ENCODE data around the gene NCMAP. TPM values are rescaled to one million over a fixed set of nuclear protein-coding genes. Genes with fewer than 3 reads are reported as not detected.
A peak's percentile ranks its signal among the peaks of the same experiment; 100 is the strongest.
"Not testable (repeated sequence)": the region's sequence is repeated elsewhere in the genome, so short reads cannot be mapped to it uniquely, and the experiment has no call there.

The NCMAP gene
- polyA plus RNA-seq, 3 donors from 2014 or later: not detected

DNA sequence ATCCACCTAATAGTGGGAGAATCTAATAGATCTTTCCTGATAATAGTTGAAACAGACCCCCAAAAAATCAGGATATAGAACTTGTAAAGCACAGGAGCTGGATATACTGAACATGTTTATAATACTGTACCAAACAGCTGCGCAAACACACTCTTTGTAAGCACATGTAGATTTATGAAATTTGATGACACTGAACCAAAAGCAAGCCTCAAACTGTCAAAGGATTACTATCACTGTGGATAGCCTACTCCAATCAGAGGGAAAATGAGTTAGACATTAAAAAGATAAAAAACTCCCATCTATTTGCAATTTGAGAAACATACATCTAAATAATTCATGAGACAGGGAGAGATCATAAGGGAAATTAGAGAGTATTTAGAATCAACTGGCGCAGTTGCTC lies 27.1 kb upstream of the NCMAP start:
- peaks cover 0 to 1% of the 10 kb centered on the region in 2 donors for H3K4me1 Mint-ChIP-seq
- H3K27me3 Mint-ChIP-seq (ENCODE audit: low read depth in 3 of 3): peaks cover 5 to 11% (median 5%) of the 10 kb centered on the region in 3 donors
- DNase-seq: no peak
- H3K9me3 Mint-ChIP-seq: no peaks in the 10 kb centered on the region
- H3K4me3 Mint-ChIP-seq: no peak overlapping the region
- H3K27ac Mint-ChIP-seq: no peak overlapping the region
- no peaks in the 10 kb centered on the region for H3K36me3 Mint-ChIP-seq

DNA sequence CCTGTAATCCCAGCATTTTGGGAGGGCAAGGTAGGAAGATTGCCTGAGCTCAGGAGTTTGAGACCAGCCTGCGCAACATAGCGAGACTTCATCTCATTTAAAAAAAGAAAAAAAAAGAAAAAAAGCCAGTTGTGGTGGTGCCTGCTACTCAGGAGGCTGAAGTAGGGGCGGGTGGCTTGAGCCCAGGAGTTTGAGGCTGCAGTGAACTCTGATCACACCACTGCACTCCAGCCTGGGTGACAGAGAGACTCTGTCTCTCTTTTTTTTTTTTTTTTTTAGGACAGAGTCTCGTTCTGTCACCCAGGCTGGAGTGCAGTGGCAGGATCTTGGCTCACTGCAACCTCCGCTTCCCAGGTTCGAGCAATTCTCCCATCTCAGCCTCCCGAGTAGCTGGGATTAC lies 26.6 kb upstream of the NCMAP start:
- DNase-seq, H3K27ac Mint-ChIP-seq, H3K4me3 Mint-ChIP-seq, H3K9me3 Mint-ChIP-seq, H3K4me1 Mint-ChIP-seq, H3K36me3 Mint-ChIP-seq: not testable (repeated sequence)
- peaks cover 4 to 11% (median 10%) of the 10 kb centered on the region in 3 donors for H3K27me3 Mint-ChIP-seq (ENCODE audit: low read depth in 3 of 3)

DNA sequence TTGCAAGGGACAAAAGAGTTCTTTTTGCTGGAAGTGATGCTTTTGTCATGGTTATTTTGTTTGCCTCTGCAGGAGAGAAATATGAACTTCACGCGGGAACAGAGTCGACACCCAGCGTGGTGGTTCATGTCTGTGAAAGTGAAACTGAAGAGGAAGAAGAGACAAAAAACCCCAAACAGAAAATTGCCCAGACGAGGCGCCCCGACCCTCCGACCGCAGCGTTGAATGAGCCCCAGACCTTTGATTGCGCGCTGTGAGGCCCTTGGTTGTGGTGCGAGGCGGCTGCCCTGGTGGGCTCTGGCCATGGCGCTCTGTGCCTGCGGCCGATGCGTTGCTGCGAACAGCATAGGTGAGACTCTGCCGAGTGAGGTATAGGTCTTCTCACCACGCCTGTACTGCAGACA lies 20.9 kb upstream of the NCMAP start:
- Mint-ChIP-seq H3K4me3 (peak overlapping the region; percentile 79 to 93 (median 89)), H3K36me3 (peaks cover 0 to 6% (median 0%) of the 10 kb centered on the region in 3 donors), H3K27ac (peak overlapping the region; percentile 97 to 100 (median 100)), H3K27me3 (ENCODE audit: low read depth in 3 of 3) (peaks cover 15 to 23% (median 23%) of the 10 kb centered on the region in 3 donors), H3K9me3 (no peaks in the 10 kb centered on the region), H3K4me1 (peaks cover 26 to 30% of the 10 kb centered on the region in 2 donors)
- peak; percentile 92 to 95 (median 93) for DNase-seq

DNA sequence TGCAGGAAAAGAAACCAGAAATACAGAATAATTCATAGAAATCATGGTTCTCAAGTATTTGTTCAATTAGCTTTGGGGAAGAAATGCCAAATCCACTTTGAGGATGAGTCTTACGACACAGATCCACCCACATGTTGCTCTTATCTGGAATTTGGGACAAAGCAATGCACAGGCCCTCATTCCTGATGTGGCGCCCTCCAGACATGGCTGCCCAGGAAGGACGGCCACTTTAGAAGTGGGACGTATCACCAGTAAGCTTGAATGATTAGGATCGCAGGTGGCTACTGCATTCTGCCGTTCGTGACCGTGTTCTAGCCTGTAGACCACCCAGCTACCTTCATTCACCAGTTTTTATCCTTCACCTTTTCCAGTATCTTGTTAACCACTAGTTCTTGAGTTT lies 20.1 kb upstream of the NCMAP start:
- peaks cover 15 to 23% (median 23%) of the 10 kb centered on the region in 3 donors for H3K27me3 Mint-ChIP-seq (ENCODE audit: low read depth in 3 of 3)
- DNase-seq: no peak
- peak overlapping the region; percentile 97 to 100 (median 100) for H3K27ac Mint-ChIP-seq
- H3K4me1 Mint-ChIP-seq: peaks cover 26 to 30% of the 10 kb centered on the region in 2 donors
- no peaks in the 10 kb centered on the region for H3K9me3 Mint-ChIP-seq
- peaks cover 0 to 6% (median 0%) of the 10 kb centered on the region in 3 donors for H3K36me3 Mint-ChIP-seq
- H3K4me3 Mint-ChIP-seq: peak overlapping the region; percentile 79 to 93 (median 89)

DNA sequence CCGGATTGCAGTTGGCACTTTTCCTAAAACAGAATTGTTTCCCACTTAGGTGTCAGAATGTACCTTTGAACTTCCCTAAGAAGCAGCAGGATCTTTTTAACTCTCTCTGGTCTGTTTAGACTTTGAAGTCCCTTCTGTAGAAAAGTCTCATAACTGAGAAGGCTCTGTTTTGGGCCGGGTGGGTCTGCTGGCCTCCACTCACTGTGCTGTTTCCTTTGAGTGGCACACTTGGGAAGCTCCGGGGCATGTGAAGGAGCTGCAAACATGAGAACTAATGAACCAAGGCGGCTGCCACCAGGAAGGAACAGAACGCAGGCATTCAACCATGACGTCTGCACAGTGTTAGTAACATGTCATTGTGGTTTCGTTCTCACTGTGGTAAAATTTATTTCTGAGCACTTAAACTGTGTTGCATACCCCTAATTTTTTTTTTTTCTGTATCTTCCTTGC lies 19.5 kb upstream of the NCMAP start:
- Mint-ChIP-seq H3K9me3 (no peaks in the 10 kb centered on the region), H3K4me1 (peaks cover 26 to 30% of the 10 kb centered on the region in 2 donors), H3K4me3 (peak overlapping the region; percentile 79 to 93 (median 89)), H3K27ac (peak overlapping the region; percentile 97 to 100 (median 100)), H3K27me3 (ENCODE audit: low read depth in 3 of 3) (peaks cover 15 to 23% (median 23%) of the 10 kb centered on the region in 3 donors), H3K36me3 (peaks cover 0 to 6% (median 0%) of the 10 kb centered on the region in 3 donors)
- peak; percentile 85 to 90 (median 86) for DNase-seq

DNA sequence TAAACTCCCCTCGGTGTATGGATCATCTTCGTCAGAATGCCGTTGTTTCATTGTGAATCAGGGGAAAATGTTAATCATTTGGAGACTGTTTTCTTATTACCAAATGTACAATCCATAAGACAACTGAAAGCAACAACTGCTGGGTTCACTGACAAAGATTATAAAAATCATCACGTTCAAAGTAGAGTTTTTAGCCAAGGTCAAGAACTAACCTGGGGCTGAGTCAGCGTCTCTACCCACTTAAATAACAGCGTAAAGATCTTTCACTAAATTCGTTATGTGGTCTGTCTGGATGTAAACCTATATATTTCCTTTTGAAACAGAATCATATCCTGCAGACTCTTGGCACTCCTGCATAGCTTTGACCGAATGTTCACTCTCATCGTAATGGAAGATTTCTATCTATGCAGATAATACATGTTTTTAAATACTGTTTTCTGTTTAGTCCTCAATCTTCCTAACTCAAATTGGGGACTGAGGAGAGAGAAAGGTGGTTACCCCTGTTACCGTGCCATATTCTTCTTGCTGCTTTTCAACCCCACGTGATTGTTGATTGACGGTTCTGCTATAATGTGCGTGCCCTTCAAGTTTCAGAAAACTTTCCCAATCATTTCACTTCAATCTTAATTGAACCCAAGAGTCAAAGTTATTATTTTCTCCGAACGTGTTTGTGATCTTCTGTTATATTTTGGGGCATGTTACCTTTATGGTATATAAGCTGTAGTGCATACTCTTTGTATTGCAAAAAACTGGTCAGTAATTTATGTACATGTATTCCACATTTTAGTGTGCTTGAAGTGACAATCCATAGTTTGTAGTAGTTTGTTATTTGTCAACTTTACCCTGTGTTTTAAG lies 15.6 kb upstream of the NCMAP start:
- no peak overlapping the region for H3K4me3 Mint-ChIP-seq
- H3K4me1 Mint-ChIP-seq: peaks cover 17 to 19% of the 10 kb centered on the region in 2 donors
- peaks cover 11 to 17% (median 14%) of the 10 kb centered on the region in 3 donors for H3K27me3 Mint-ChIP-seq (ENCODE audit: low read depth in 3 of 3)
- H3K27ac Mint-ChIP-seq: peak overlapping the region in 3 of 6 donors; percentile 33 to 64 (median 51)
- DNase-seq: no peak
- H3K9me3 Mint-ChIP-seq: no peaks in the 10 kb centered on the region
- H3K36me3 Mint-ChIP-seq: peaks cover 0 to 6% (median 0%) of the 10 kb centered on the region in 3 donors

DNA sequence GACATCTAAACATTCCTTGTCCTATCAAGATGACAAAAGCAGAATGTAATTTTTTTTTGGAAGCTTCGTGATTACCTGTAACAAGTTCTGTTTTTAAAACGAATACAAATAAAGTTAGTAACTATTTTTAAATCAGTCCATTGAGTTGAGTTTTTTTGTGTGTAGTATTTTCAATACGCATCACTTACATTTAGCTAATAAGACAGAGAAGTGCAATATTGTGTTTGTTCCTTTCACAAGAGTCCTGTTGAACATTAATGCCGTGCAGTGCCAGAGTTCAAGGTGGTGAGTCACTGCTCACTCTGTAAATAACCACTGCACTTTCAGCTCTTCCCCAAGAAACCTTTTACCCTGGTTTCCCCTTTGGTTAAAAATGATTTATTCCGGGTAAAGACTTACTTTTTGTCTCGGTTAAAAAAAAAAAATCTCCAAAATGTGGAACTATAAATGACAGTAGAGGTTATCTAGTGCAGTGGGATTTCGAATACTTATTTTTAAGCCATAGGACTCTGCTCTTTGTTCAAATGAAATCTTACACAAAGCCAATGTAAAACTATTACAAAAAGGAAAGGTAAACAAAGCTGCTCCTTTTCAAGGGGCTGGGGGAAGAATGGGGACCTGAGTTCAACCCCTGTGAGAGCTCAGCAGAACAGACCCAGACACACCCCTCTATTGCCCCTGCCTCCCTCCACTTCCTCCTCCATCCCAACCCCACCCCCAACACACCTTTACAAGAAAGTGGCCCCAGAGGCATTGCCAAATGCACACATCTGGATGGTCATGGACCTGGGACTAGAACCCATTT lies 14.8 kb upstream of the NCMAP start:
- no peak for DNase-seq
- H3K4me1 Mint-ChIP-seq: peaks cover 10% of the 10 kb centered on the region in 2 donors
- H3K4me3 Mint-ChIP-seq: no peak overlapping the region

DNA sequence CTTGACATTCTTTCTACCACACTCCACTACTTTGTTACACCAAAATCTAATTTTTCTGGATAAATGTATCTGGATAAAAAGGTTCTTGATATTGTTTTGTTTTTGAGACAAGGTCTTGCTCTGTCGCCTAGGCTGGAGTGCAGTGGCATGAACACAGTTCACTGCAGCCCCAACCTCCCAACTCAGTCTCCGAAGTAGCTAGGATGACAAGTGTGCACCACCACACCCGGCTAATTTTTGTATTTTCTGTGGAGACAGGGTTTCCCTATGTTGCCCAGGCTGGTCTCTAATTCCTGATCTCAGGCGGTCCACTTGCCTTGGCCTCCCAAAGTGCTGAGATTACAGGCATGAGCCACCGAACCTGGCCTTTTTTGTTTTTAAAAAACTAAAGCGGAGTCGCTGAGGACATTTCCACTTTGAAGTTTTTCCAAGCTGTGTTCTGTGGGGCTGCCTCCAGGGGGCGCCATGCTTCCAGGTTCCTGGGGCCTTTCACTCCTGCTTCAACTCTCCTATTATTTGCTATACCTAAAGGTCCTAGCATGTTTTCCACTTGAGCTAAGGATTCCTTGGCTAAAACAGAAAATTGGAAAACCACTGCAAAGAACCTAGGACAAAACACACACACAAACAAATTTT lies 14.1 kb upstream of the NCMAP start:
- H3K27ac Mint-ChIP-seq: no peak overlapping the region
- H3K9me3 Mint-ChIP-seq: no peaks in the 10 kb centered on the region
- peaks cover under 1 to 2% (median under 1%) of the 10 kb centered on the region in 3 donors for H3K27me3 Mint-ChIP-seq (ENCODE audit: low read depth in 3 of 3)
- H3K4me1 Mint-ChIP-seq: peaks cover 3% of the 10 kb centered on the region in 2 donors
- no peak overlapping the region for H3K4me3 Mint-ChIP-seq
- H3K36me3 Mint-ChIP-seq: peaks cover 0 to under 1% (median 0%) of the 10 kb centered on the region in 3 donors
- DNase-seq: no peak

More for the DNA sequence above, 14.8 kb upstream of the NCMAP start:
- peaks cover 8 to 9% (median 8%) of the 10 kb centered on the region in 3 donors for H3K27me3 Mint-ChIP-seq (ENCODE audit: low read depth in 3 of 3)
- H3K27ac Mint-ChIP-seq: peak overlapping the region in 2 of 6 donors; percentile 33 to 64
- H3K9me3 Mint-ChIP-seq: no peaks in the 10 kb centered on the region
- H3K36me3 Mint-ChIP-seq: peaks cover 0 to 6% (median 0%) of the 10 kb centered on the region in 3 donors

DNA sequence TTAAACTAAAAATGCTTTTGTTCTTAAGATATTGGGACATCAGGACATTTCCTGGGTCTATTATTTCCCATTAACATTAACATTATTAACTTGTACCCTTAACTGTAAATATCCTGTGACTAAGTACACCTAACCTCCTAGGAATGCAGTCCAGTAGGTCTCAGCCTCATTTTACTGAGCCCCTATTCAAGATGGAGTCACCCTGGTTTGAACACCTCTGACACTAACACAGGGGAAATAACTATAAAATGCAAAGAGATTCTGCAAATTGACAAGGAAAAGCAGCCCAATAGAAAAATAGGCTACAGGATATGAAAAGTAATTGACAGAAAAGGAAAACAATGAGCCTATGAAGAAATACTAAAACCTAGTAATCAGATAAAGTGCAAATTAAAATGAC lies 11.6 kb upstream of the NCMAP start:
- Mint-ChIP-seq H3K27ac (no peak overlapping the region), H3K4me3 (no peak overlapping the region), H3K9me3 (no peaks in the 10 kb centered on the region), H3K36me3 (no peaks in the 10 kb centered on the region), H3K4me1 (no peaks in the 10 kb centered on the region), H3K27me3 (ENCODE audit: low read depth in 3 of 3) (peaks cover 2 to 3% (median 3%) of the 10 kb centered on the region in 3 donors)
- DNase-seq: no peak

DNA sequence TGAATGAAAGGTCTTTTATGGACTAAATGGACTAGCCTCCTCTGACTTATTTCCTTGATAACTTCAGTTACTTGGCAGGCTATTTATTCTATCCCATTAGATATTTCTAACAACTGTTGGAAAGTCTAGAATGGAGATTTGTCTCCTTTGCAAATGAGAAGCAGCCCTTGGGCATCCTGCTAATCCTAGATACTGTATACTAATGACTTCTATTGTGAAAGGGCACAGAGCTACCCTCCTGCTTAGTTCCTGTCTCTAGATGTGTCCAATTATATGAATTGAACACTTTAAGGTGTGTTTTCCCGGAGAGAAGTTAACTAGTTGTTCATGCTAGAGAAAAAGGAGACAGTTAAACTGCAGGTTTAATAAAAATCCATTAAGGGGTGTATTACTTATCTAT lies 10.2 kb upstream of the NCMAP start:
- H3K4me1 Mint-ChIP-seq: no peaks in the 10 kb centered on the region
- H3K4me3 Mint-ChIP-seq: no peak overlapping the region
- no peaks in the 10 kb centered on the region for H3K36me3 Mint-ChIP-seq
- peak overlapping the region in 1 of 6 donors; percentile 21 for H3K27ac Mint-ChIP-seq
- no peaks in the 10 kb centered on the region for H3K9me3 Mint-ChIP-seq
- DNase-seq: no peak
- peaks cover 3 to 7% (median 7%) of the 10 kb centered on the region in 3 donors for H3K27me3 Mint-ChIP-seq (ENCODE audit: low read depth in 3 of 3)

DNA sequence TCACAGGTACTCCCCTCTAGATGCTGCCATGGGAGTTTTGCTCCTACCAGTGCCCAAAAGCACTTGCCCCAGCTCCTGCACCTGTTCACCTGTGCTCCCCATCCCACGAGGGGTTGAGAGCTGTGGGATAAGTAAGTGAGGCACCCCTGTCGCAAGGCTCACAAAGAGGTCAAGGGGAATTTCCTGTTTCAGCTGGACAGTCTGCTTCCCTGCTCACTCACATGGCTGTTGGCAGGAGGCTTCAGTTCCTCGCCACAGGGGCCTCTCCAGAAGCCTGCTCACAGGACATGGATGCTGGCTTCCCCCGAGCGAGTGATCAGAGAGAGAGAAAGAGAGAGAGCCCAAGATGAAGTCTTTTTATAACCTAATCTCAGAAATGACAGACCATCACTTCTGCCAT lies 8.7 kb upstream of the NCMAP start:
- H3K4me3 Mint-ChIP-seq: no peak overlapping the region
- no peaks in the 10 kb centered on the region for H3K36me3 Mint-ChIP-seq
- no peak overlapping the region for H3K27ac Mint-ChIP-seq

DNA sequence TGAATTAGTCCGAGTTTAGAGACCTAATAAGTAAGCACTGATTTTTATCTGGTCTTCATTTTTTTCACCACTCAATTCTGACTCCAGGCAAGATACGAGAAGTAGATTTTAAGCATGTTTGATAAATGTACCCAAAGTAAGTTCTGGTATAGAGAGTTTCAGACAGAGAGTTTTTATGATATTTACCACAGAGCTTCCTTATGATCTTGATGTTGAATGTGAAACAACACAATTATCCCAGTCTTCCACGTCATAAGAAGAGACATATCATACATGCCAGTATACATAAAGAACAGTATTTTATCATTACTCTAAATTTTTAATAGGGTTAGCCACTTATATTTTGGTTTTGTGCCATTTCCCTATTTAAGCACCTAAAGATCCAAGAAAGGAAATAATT lies 7.8 kb upstream of the NCMAP start:
- H3K27me3 Mint-ChIP-seq (ENCODE audit: low read depth in 3 of 3): peaks cover 6 to 10% (median 7%) of the 10 kb centered on the region in 3 donors
- H3K4me1 Mint-ChIP-seq: no peaks in the 10 kb centered on the region
- peak overlapping the region in 1 of 6 donors; percentile 10 for H3K27ac Mint-ChIP-seq
- no peaks in the 10 kb centered on the region for H3K9me3 Mint-ChIP-seq
- H3K4me3 Mint-ChIP-seq: no peak overlapping the region
- no peaks in the 10 kb centered on the region for H3K36me3 Mint-ChIP-seq
- DNase-seq: no peak

More for the DNA sequence above, 8.7 kb upstream of the NCMAP start:
- H3K4me1 Mint-ChIP-seq: no peaks in the 10 kb centered on the region
- peaks cover 6 to 8% (median 7%) of the 10 kb centered on the region in 3 donors for H3K27me3 Mint-ChIP-seq (ENCODE audit: low read depth in 3 of 3)
- DNase-seq: no peak
- H3K9me3 Mint-ChIP-seq: no peaks in the 10 kb centered on the region

DNA sequence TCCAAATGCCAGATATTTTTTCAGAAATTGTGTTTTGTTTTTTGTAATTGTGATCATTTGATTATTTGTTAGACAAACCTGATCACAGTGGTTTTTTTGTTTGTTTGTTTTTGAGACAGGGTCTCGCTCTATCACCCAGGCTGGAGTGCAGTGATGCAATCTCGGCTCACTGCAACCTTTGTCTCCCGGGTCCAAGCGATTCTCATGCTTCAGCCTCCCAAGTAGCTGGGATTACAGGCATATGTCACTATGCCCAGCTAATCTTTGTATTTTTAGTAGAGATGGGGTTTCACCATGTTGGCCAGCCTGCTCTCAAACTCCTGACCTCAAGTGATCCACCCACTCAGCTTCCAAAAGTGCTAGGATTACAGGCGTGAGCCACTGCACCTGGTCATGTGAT lies 6.7 kb upstream of the NCMAP start:
- not testable (repeated sequence) for H3K4me1 Mint-ChIP-seq, H3K36me3 Mint-ChIP-seq, H3K9me3 Mint-ChIP-seq, DNase-seq, H3K4me3 Mint-ChIP-seq
- peak overlapping the region in 1 of 6 donors; percentile 11 for H3K27ac Mint-ChIP-seq
- peaks cover 10 to 14% (median 10%) of the 10 kb centered on the region in 3 donors for H3K27me3 Mint-ChIP-seq (ENCODE audit: low read depth in 3 of 3)

Measured in immature natural killer cell (primary cell).